Liver (tissue), 9 donors: Measurements from ENCODE around the gene ZNF816. TPM values are rescaled to one million over a fixed set of nuclear protein-coding genes. Genes with fewer than 3 reads are reported as not detected.

Experiments
- DNase-seq: peaks from one replicate; pipeline ENCODE4 v3.0.0-alpha.2; 2017; ENCODE audit warnings: low spot score
- H3K27ac ChIP-seq, 2 donors: one replicate each; pipeline ENCODE4 v1.7.0; 2013; ENCODE audit warnings: inconsistent platforms in 2 of 2, low read length in 2 of 2, control low read depth in 1 of 2, low read depth in 1 of 2, mild to moderate bottlenecking in 1 of 2
- H3K27me3 ChIP-seq, 4 donors: one replicate each; pipeline versions ENCODE4 v1.6.1 to v1.7.0; 2013; ENCODE audit warnings: low read length in 3 of 4, inconsistent platforms in 1 of 4, mild to moderate bottlenecking in 1 of 4, moderate library complexity in 1 of 4; ENCODE audit not compliant: control insufficient read depth in 4 of 4, insufficient read depth in 4 of 4
- H3K36me3 ChIP-seq, 4 donors: one replicate each; pipeline versions ENCODE4 v1.6.1 to v1.7.0; 2013; ENCODE audit warnings: low read length in 3 of 4, mild to moderate bottlenecking in 3 of 4, low read depth in 1 of 4, moderate library complexity in 1 of 4; ENCODE audit not compliant: control insufficient read depth in 4 of 4, insufficient read depth in 3 of 4
- H3K4me1 ChIP-seq, 4 donors: one replicate each; pipeline versions ENCODE4 v1.6.1 to v1.7.0; 2013; ENCODE audit warnings: low read length in 3 of 4, mild to moderate bottlenecking in 3 of 4, moderate library complexity in 1 of 4; ENCODE audit not compliant: control insufficient read depth in 4 of 4, insufficient read depth in 4 of 4
- H3K4me3 ChIP-seq, 3 donors: one replicate each; pipeline versions ENCODE4 v1.6.1 to v1.7.0; 2013; ENCODE audit warnings: low read length in 3 of 3, control low read depth in 1 of 3, low read depth in 1 of 3, mild to moderate bottlenecking in 1 of 3
- H3K9ac ChIP-seq, 2 donors: one replicate each; pipeline ENCODE4 v1.7.0; 2013; ENCODE audit warnings: low read length in 2 of 2, mild to moderate bottlenecking in 2 of 2, moderate library complexity in 2 of 2, control low read depth in 1 of 2, low read depth in 1 of 2
- H3K9me3 ChIP-seq, 4 donors: one replicate each; pipeline versions ENCODE4 v1.6.1 to v1.7.0; 2013; ENCODE audit warnings: low read length in 3 of 4; ENCODE audit not compliant: control insufficient read depth in 4 of 4
- ATF3 ChIP-seq: IDR thresholded peaks from 2 replicates; pipeline ENCODE4 v1.6.1; 2016; ENCODE audit warnings: antibody characterized with exemption
- EGR1 ChIP-seq, 2 donors: IDR thresholded peaks; 2 replicates each; pipeline ENCODE4 v1.6.1; 2016 to 2018; ENCODE audit warnings: antibody characterized with exemption in 2 of 2, low read depth in 2 of 2
- FOXA1 ChIP-seq: IDR thresholded peaks from 2 replicates; pipeline ENCODE4 v1.6.1; 2016; ENCODE audit warnings: antibody characterized with exemption
- FOXA2 ChIP-seq: IDR thresholded peaks from 2 replicates; pipeline ENCODE4 v1.6.1; 2016; ENCODE audit warnings: antibody characterized with exemption
- GABPA ChIP-seq, 2 donors: IDR thresholded peaks in 1 of 2; conservative IDR thresholded peaks in 1 of 2; 2 replicates each; pipeline ENCODE4 v1.6.1; 2016; ENCODE audit warnings: antibody characterized with exemption in 2 of 2, mild to moderate bottlenecking in 1 of 2, moderate library complexity in 1 of 2
- HNF4A ChIP-seq, 2 donors: conservative IDR thresholded peaks; 2 replicates each; pipeline ENCODE4 v1.6.1; 2016; ENCODE audit warnings: antibody characterized with exemption in 2 of 2, mild to moderate bottlenecking in 2 of 2
- HNF4G ChIP-seq: IDR thresholded peaks from 2 replicates; pipeline ENCODE4 v1.6.1; 2016; ENCODE audit warnings: antibody characterized with exemption
- JUND ChIP-seq, 2 donors: IDR thresholded peaks; 2 replicates each; pipeline ENCODE4 v1.6.1; 2016; ENCODE audit warnings: antibody characterized with exemption in 2 of 2
- NR2F2 ChIP-seq: IDR thresholded peaks from 2 replicates; pipeline ENCODE4 v1.6.1; 2016; ENCODE audit warnings: antibody characterized with exemption
- RAD21 ChIP-seq, 2 donors: IDR thresholded peaks; 2 replicates each; pipeline ENCODE4 v1.6.1; 2016; ENCODE audit warnings: antibody characterized with exemption in 2 of 2, mild to moderate bottlenecking in 2 of 2
- RXRA ChIP-seq, 2 donors: IDR thresholded peaks; 2 replicates each; pipeline ENCODE4 v1.6.1; 2017 to 2018; ENCODE audit warnings: antibody characterized with exemption in 2 of 2, mild to moderate bottlenecking in 1 of 2
- SP1 ChIP-seq: IDR thresholded peaks from 2 replicates; pipeline ENCODE4 v1.6.1; 2018; ENCODE audit warnings: antibody characterized with exemption, mild to moderate bottlenecking
- TAF1 ChIP-seq: conservative IDR thresholded peaks from 2 replicates; pipeline ENCODE4 v1.6.1; 2016; ENCODE audit warnings: antibody characterized with exemption, mild to moderate bottlenecking
- YY1 ChIP-seq: IDR thresholded peaks from 2 replicates; pipeline ENCODE4 v1.6.1; 2016; ENCODE audit warnings: antibody characterized with exemption, mild to moderate bottlenecking
- ZBTB33 ChIP-seq: IDR thresholded peaks from 2 replicates; pipeline ENCODE4 v1.6.1; 2016; ENCODE audit warnings: antibody characterized with exemption
- WGBS: extraction: QIAGEN DNeasy Blood & Tissue Kit; methylation state at CpG from one replicate; pipeline ENCODE4 v1.1.7; 2013; 5-methylcytosine and 5-hydroxymethylcytosine counted together
- polyA plus RNA-seq, 2 donors: library from polyadenylated mRNA; stranded (reverse) in 1 of 2; unstranded in 1 of 2; fragments of 200-250 nt in 1 of 2; fragments of >200 nt in 1 of 2; fragmentation: Nextera tagmentation in 1 of 2; extraction: Ambion mirVana in 1 of 2; gene quantifications; one replicate each; pipeline versions ENCODE4 v1.2.1 to v1.2.3, GENCODE V29; 2013 to 2015
- total RNA-seq, 2 donors: library from RNA; depleted of rRNA; stranded (reverse); fragments of >200 nt; gene quantifications; one replicate each; pipeline ENCODE4 v1.2.3, GENCODE V29; 2014
- TF ChIP-seq, protein P1 (sequence below): IDR thresholded peaks from 2 replicates; pipeline ENCODE4 v1.6.1; 2016; ENCODE audit warnings: antibody characterized with exemption
- TF ChIP-seq, protein P2 (sequence below): fragments of 150-350 bp; IDR thresholded peaks from 2 replicates; pipeline ENCODE4 v1.5.1; 2017; ENCODE audit warnings: improper control_type of control experiment, low read depth, low read length; ENCODE audit not compliant: missing input control
- TF ChIP-seq, protein P3 (sequence below): IDR thresholded peaks from 2 replicates; pipeline ENCODE4 v1.6.1; 2016; ENCODE audit warnings: antibody characterized with exemption, mild to moderate bottlenecking
- donor health status: healthy.
- donor health status: healthy.
- donor health status: healthy.
- donor health status: healthy.
- donor health status: healthy.

ZNF816 gene
- total and polyA plus RNA-seq, 4 donors = 0.93 to 6.5 (median 1.7) TPM

- Histone ChIP-seq H3K9me3 (peaks cover 5 to 20% (median 13%) of the 10 kb centered on the region in 4 donors), H3K9ac (no peak overlapping the region), H3K27ac (no peak overlapping the region), H3K27me3 (no peaks in the 10 kb centered on the region), H3K4me3 (no peak overlapping the region), H3K4me1 (no peaks in the 10 kb centered on the region), H3K36me3 (no peaks in the 10 kb centered on the region)
- DNase-seq = no peak
- 91% methylated on average over 2 of the region's 2 CpGs for WGBS
- TF ChIP-seq JUND (IDR thresholded peaks at IDR 0.05) = no peak
- TF ChIP-seq GABPA (IDR thresholded peaks at IDR 0.05 in 1 of 2, conservative IDR thresholded peaks at IDR 0.05 in 1 of 2) = no peak
- no peak for TF ChIP-seq YY1
- TF ChIP-seq HNF4A (conservative IDR thresholded peaks at IDR 0.05) = no peak
- TF ChIP-seq, protein P1, sequence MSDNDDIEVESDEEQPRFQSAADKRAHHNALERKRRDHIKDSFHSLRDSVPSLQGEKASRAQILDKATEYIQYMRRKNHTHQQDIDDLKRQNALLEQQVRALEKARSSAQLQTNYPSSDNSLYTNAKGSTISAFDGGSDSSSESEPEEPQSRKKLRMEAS = no peak
- TF ChIP-seq SP1 = no peak
- no peak for TF ChIP-seq HNF4G
- TF ChIP-seq, protein P2, sequence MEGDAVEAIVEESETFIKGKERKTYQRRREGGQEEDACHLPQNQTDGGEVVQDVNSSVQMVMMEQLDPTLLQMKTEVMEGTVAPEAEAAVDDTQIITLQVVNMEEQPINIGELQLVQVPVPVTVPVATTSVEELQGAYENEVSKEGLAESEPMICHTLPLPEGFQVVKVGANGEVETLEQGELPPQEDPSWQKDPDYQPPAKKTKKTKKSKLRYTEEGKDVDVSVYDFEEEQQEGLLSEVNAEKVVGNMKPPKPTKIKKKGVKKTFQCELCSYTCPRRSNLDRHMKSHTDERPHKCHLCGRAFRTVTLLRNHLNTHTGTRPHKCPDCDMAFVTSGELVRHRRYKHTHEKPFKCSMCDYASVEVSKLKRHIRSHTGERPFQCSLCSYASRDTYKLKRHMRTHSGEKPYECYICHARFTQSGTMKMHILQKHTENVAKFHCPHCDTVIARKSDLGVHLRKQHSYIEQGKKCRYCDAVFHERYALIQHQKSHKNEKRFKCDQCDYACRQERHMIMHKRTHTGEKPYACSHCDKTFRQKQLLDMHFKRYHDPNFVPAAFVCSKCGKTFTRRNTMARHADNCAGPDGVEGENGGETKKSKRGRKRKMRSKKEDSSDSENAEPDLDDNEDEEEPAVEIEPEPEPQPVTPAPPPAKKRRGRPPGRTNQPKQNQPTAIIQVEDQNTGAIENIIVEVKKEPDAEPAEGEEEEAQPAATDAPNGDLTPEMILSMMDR = no peak
- no peak for TF ChIP-seq NR2F2
- no peak for TF ChIP-seq FOXA2
- TF ChIP-seq ZBTB33 = no peak
- TF ChIP-seq ATF3 = no peak
- TF ChIP-seq RAD21 (IDR thresholded peaks at IDR 0.05) = no peak
- no peak for TF ChIP-seq RXRA (IDR thresholded peaks at IDR 0.05)
- TF ChIP-seq EGR1 (IDR thresholded peaks at IDR 0.05; ENCODE audit: low read depth in 2 of 2) = no peak
- TF ChIP-seq, protein P3, sequence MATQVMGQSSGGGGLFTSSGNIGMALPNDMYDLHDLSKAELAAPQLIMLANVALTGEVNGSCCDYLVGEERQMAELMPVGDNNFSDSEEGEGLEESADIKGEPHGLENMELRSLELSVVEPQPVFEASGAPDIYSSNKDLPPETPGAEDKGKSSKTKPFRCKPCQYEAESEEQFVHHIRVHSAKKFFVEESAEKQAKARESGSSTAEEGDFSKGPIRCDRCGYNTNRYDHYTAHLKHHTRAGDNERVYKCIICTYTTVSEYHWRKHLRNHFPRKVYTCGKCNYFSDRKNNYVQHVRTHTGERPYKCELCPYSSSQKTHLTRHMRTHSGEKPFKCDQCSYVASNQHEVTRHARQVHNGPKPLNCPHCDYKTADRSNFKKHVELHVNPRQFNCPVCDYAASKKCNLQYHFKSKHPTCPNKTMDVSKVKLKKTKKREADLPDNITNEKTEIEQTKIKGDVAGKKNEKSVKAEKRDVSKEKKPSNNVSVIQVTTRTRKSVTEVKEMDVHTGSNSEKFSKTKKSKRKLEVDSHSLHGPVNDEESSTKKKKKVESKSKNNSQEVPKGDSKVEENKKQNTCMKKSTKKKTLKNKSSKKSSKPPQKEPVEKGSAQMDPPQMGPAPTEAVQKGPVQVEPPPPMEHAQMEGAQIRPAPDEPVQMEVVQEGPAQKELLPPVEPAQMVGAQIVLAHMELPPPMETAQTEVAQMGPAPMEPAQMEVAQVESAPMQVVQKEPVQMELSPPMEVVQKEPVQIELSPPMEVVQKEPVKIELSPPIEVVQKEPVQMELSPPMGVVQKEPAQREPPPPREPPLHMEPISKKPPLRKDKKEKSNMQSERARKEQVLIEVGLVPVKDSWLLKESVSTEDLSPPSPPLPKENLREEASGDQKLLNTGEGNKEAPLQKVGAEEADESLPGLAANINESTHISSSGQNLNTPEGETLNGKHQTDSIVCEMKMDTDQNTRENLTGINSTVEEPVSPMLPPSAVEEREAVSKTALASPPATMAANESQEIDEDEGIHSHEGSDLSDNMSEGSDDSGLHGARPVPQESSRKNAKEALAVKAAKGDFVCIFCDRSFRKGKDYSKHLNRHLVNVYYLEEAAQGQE = no peak
- TF ChIP-seq TAF1 = no peak
- TF ChIP-seq FOXA1 = no peak
Measured at GRCh38 chr19:52991484-52991883, 28.8 kb upstream of the ZNF816 start.
